ENCODE results near the gene PSD4. TPM values are rescaled to one million over a fixed set of nuclear protein-coding genes. Genes with fewer than 3 reads are reported as not detected.

PSD4 gene
- polyA plus RNA-seq, 1 of the 3 experiments (the other 2 are of a cell fraction): 0.35 TPM

DNA sequence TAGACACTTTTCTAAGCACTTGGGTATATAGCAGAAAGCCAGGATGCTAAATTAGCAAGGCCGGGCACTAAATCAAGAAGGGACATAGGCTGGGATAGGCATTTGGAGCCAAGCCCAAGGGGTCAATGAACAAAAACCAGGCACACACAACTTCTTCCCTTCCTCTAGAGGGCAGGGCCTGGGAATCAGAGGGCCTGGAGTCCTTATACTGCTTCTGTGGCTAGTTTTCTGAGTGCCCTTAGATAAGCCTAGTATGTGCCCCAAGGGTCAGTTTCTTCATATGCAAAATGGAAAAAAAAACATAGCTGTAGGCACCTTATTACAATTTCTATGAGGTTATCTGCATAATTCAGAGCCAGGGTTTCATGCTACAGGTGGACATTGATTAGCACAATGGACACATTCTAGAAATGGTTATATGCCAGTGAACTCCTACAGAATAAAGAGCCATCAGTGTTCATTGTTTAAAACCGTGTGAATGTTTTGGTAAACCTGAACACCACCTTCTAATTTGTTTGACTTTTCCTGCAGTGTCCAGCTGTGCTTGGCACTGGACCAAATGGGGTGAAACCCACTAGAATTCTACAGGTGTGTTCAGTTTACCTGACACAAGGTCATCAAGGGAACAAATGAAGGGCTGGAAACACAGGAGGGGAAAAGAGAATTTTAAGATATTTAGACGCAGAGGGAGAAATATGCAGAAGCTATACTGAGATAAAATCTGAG lies 55.4 kb downstream of the PSD4 start:
- H3K9ac ChIP-seq: no peak overlapping the region
- H3K4me2 ChIP-seq: no peak overlapping the region
- H2AFZ ChIP-seq (ENCODE audit: low read depth): no peak overlapping the region
- 82% methylated on average over 3 of the region's 3 CpGs for WGBS (ENCODE audit: low lambda C conversion rate)
- no peaks in the 10 kb centered on the region for H3F3A ChIP-seq (replicated peaks; ENCODE audit: insufficient read depth)
- H3K4me1 ChIP-seq (ENCODE audit: control insufficient read depth in 1 of 2, insufficient read depth in 2 of 2, low read depth in 1 of 2, low read length in 1 of 2): peaks cover 0 to 4% of the 10 kb centered on the region in 2 experiments; a peak in 2 of 4 replicates
- TF ChIP-seq CHD2 (IDR thresholded peaks at IDR 0.05; ENCODE audit: low read length, partially characterized antibody) (no peak), FOSL2 (IDR thresholded peaks at IDR 0.05; ENCODE audit: borderline replicate concordance, low read depth) (no peak), EZH2phosphoT487 (IDR thresholded peaks at IDR 0.05; ENCODE audit: borderline replicate concordance, low read depth) (no peak), GABPA (IDR thresholded peaks at IDR 0.05; ENCODE audit: low read depth) (no peak), SMC3 (IDR thresholded peaks at IDR 0.05; ENCODE audit: low read depth, low read length) (no peak), ELF1 (IDR thresholded peaks at IDR 0.05) (no peak), YY1 (IDR thresholded peaks at IDR 0.05; ENCODE audit: low read depth) (no peak), REST (IDR thresholded peaks at IDR 0.05; ENCODE audit: low read depth, low read length) (no peak)
- TF ChIP-seq, protein P1, sequence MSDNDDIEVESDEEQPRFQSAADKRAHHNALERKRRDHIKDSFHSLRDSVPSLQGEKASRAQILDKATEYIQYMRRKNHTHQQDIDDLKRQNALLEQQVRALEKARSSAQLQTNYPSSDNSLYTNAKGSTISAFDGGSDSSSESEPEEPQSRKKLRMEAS (IDR thresholded peaks at IDR 0.05; ENCODE audit: low read depth): no peak
- TF ChIP-seq, protein P2, sequence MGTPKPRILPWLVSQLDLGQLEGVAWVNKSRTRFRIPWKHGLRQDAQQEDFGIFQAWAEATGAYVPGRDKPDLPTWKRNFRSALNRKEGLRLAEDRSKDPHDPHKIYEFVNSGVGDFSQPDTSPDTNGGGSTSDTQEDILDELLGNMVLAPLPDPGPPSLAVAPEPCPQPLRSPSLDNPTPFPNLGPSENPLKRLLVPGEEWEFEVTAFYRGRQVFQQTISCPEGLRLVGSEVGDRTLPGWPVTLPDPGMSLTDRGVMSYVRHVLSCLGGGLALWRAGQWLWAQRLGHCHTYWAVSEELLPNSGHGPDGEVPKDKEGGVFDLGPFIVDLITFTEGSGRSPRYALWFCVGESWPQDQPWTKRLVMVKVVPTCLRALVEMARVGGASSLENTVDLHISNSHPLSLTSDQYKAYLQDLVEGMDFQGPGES (IDR thresholded peaks at IDR 0.05; ENCODE audit: low read depth, low read length): no peak
- H3K9me3 ChIP-seq: no peaks in the 10 kb centered on the region
- no peaks in the 10 kb centered on the region for H4K20me1 ChIP-seq (ENCODE audit: insufficient read depth)
- H3K27me3 ChIP-seq (ENCODE audit: insufficient read depth): no peaks in the 10 kb centered on the region
- H3K4me3 ChIP-seq (ENCODE audit: low read depth in 2 of 2, low read length in 1 of 2): no peak overlapping the region
- POLR2A ChIA-PET: no interaction called here
- no peak overlapping the region for H3K27ac ChIP-seq (ENCODE audit: low read depth in 2 of 2, low read length in 1 of 2)
- no peaks in the 10 kb centered on the region for H3K79me2 ChIP-seq (ENCODE audit: insufficient read depth)
- H3K36me3 ChIP-seq (replicated peaks in 1 of 2; ENCODE audit: control insufficient read depth in 1 of 2, insufficient read depth in 2 of 2, low read length in 1 of 2): no peaks in the 10 kb centered on the region
- CTCF ChIA-PET: interaction anchor here (1.0 to 1.4 kb wide), 2 partner anchors 8 to 13 kb away, joined by 3 read pairs; no protein-coding TSS in a partner anchor
- no peak for DNase-seq
- H3K9me2 ChIP-seq: no peaks in the 10 kb centered on the region

DNA sequence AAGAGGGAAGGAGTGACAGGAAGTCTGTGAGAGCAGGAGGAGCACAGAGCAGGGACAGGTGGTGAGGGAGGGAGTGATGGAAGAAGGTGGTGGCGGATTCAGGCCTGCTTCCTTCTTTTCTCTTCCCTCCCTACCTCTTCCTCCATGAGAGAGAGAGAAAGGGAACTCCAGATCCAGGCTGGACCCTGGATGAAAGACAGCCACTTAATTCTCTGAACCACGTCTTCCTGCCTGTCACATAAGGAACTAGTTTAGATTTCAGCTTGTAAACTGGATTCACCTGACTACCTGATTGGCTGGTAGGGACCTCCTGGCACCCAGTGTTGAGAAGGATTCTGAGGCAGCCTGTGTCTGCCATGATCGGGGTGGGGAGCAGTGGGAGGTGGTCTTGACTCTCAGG lies 56.0 kb downstream of the PSD4 start:
- ChIA-PET POLR2A (no interaction called here), CTCF (interaction anchor here (1.0 to 1.4 kb wide), 2 partner anchors 9 to 12 kb away, joined by 3 read pairs; no protein-coding TSS in a partner anchor)
- Histone ChIP-seq H3K27ac (ENCODE audit: low read depth in 2 of 2, low read length in 1 of 2) (no peak overlapping the region), H3K4me2 (no peak overlapping the region), H4K20me1 (ENCODE audit: insufficient read depth) (no peaks in the 10 kb centered on the region), H3K4me1 (ENCODE audit: control insufficient read depth in 1 of 2, insufficient read depth in 2 of 2, low read depth in 1 of 2, low read length in 1 of 2) (peaks cover 0 to 4% of the 10 kb centered on the region in 2 experiments; a peak in 2 of 4 replicates), H3K79me2 (ENCODE audit: insufficient read depth) (no peaks in the 10 kb centered on the region), H3K9me2 (no peaks in the 10 kb centered on the region), H3K27me3 (ENCODE audit: insufficient read depth) (no peaks in the 10 kb centered on the region), H3K9ac (no peak overlapping the region), H3K9me3 (no peaks in the 10 kb centered on the region), H3K4me3 (ENCODE audit: low read depth in 2 of 2, low read length in 1 of 2) (no peak overlapping the region), H2AFZ (ENCODE audit: low read depth) (no peak overlapping the region), H3K36me3 (replicated peaks in 1 of 2; ENCODE audit: control insufficient read depth in 1 of 2, insufficient read depth in 2 of 2, low read length in 1 of 2) (no peaks in the 10 kb centered on the region), H3F3A (replicated peaks; ENCODE audit: insufficient read depth) (no peaks in the 10 kb centered on the region)
- DNase-seq: no peak
- TF ChIP-seq TCF12 (IDR thresholded peaks at IDR 0.05) (no peak), ELF1 (IDR thresholded peaks at IDR 0.05) (no peak), JUND (IDR thresholded peaks at IDR 0.05) (no peak), RAD21 (IDR thresholded peaks at IDR 0.05; ENCODE audit: low read length) (no peak), EZH2phosphoT487 (IDR thresholded peaks at IDR 0.05; ENCODE audit: borderline replicate concordance, low read depth) (no peak), POLR2AphosphoS5 (IDR thresholded peaks at IDR 0.05; ENCODE audit: low read depth, low read length) (no peak), MXI1 (IDR thresholded peaks at IDR 0.05; ENCODE audit: low read depth, low read length) (no peak), USF1 (IDR thresholded peaks at IDR 0.05; ENCODE audit: borderline replicate concordance, low read depth) (no peak)
- WGBS (ENCODE audit: low lambda C conversion rate): 51% methylated on average over 3 of the region's 3 CpGs

Data from SK-N-SH (cell line).